HG03025 (cell line): ENCODE measurements around the gene KRT32.

Experiments used
- ATAC-seq: cut with Tn5 transposase; IDR thresholded peaks from one replicate; pipeline ENCODE4 v1.9.1; 2021; ENCODE audit warnings: mild to moderate bottlenecking, moderate library complexity; ENCODE audit not compliant: unreplicated experiment, low FRiP score

KRT32 gene

GRCh38 chr17:41494524-41494923 lies 27.3 kb upstream of the KRT32 start:
- ATAC-seq, result no peak

GRCh38 chr17:41492771-41493170 lies 25.6 kb upstream of the KRT32 start:
- ATAC-seq, result no peak

GRCh38 chr17:41492351-41492750 lies 25.2 kb upstream of the KRT32 start:
- ATAC-seq, result no peak

- ATAC-seq, result no peak
Observed at GRCh38 chr17:41491476-41491875, 24.3 kb upstream of the KRT32 start.

- ATAC-seq, result no peak
Observed at GRCh38 chr17:41490000-41490990, 23.1 kb upstream of the KRT32 start.

- ATAC-seq, result no peak
Observed at GRCh38 chr17:41489531-41489930, 22.3 kb upstream of the KRT32 start, which contains the start of gene KRT36. KRT36 (minus strand) TSS chr17:41489910; CDS start chr17:41489864, 46 bp downstream.

GRCh38 chr17:41486809-41487530 lies 19.8 kb upstream of the KRT32 start:
- ATAC-seq, result no peak

- no peak for ATAC-seq
Observed at GRCh38 chr17:41486316-41486715, 19.1 kb upstream of the KRT32 start.

GRCh38 chr17:41484920-41485904 lies 18.0 kb upstream of the KRT32 start:
- ATAC-seq, result no peak

GRCh38 chr17:41483991-41484826 lies 17.0 kb upstream of the KRT32 start:
- ATAC-seq, result no peak

- no peak for ATAC-seq
Observed at GRCh38 chr17:41483531-41483930, 16.3 kb upstream of the KRT32 start.

- no peak for ATAC-seq
Observed at GRCh38 chr17:41481036-41481435, 13.8 kb upstream of the KRT32 start, which contains the start of gene KRT35. KRT35 (minus strand) TSS chr17:41481151; CDS start chr17:41481097, 54 bp downstream.

GRCh38 chr17:41480581-41480980 lies 13.4 kb upstream of the KRT32 start:
- no peak for ATAC-seq

- ATAC-seq, result no peak
Observed at GRCh38 chr17:41480136-41480535, 12.9 kb upstream of the KRT32 start.

GRCh38 chr17:41478237-41478636 lies 11.1 kb upstream of the KRT32 start:
- no peak for ATAC-seq

- ATAC-seq, result no peak
Observed at GRCh38 chr17:41476866-41477815, 10.0 kb upstream of the KRT32 start.

- no peak for ATAC-seq
Observed at GRCh38 chr17:41475421-41475820, 8.2 kb upstream of the KRT32 start.

GRCh38 chr17:41474863-41475262 lies 7.7 kb upstream of the KRT32 start:
- no peak for ATAC-seq
